A549 treated with ZK216348 at 1 μM for 4 hours (cell line): Measurements from ENCODE around the gene CCDC117. TPM values are rescaled to one million over a fixed set of nuclear protein-coding genes. Genes with fewer than 3 reads are reported as not detected.

Source experiments
- total RNA-seq: library from RNA; stranded (reverse); fragments of 200-300 nt; extraction: Qiagen RNA extraction; gene quantifications from 5 replicates; pipeline ENCODE4 v1.2.3, GENCODE V29; 2022; ENCODE audit warnings: low read depth

The CCDC117 gene
- total RNA-seq, result 6.5 to 12.4 TPM (median 11.0 TPM) in 5 replicates

DNA sequence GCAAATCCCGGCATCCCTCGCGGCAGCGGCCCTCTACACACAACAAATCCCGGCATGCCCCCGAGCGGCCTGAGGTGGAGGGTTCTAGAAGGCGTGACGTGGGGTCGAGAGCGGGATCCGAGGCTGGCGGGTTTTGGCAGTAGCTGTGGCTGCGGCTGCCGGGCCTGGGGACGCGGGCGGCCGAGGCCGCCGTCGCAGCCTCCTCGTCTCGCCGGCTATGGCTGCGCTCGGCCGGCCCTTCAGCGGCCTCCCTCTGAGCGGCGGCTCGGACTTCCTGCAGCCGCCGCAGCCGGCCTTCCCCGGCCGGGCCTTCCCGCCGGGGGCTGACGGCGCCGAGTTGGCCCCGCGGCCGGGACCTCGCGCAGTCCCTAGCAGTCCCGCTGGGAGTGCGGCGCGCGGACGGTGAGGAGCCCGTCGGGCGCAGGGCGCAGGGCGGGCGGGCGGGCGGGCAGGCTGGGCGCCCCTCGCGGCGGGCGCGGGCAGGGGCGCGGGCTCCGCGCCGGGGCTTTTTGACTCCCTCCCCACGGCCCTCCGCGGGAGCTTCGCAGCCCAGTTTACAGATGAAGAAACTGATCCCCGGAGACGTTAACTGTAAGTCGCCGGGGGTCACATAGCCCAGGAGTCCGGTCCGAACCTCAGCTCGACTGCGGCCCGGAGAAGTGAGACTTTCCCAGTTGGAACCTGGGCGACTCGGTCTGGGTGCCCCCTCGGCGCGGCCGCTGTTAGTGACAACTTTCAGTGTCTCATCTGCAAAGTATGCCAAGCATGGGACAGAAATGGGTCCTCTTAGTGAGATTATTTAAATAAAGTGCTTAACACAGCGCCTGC, at the start of gene CCDC117:
Gene CCDC117 (plus strand): TSS at position 63 of the 828 bp plus-strand sequence. CDS start 155 bp downstream, at position 218.

DNA sequence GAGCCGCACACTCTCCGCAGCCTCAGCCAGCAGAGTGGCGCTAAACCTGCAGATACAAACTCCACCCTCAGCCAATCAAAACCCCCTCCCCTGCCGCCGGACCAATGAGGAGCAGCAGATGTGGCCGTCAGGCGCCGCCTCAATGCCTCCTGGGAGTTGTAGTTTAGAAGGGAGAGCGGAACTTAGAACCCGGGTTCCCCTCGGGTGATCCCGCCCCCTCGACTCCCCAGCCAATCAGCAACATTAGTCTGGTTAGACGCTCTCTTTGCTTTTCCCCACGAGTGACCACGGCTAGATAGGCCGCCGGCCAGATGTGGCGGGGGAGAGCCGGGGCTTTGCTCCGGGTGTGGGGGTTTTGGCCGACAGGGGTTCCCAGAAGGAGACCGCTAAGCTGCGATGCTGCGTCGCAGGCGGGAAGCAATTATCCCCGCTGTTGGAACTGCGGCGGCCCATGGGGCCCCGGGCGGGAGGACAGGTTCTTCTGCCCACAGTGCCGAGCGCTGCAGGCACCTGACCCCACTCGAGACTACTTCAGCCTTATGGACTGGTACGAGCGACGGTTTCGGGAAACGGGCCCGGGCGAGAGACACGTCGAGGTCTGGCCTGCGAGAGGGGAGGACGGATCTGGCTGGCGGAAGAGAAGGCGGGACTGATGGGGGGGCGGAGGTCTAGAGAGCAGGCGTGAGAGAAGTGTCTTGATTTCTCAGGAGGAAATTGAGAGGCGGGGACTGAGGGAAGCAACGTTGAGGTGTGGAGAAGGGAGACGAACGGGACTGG, 30.5 kb upstream of the CCDC117 start, which contains the start of the genes CHEK2 and HSCB:
Gene CHEK2 (minus strand): TSS at position 36 of the 777 bp plus-strand sequence. CDS start 7,099 bp downstream, outside the sequence.
Gene HSCB (plus strand): TSS at position 255 of the 777 bp plus-strand sequence. CDS start 57 bp downstream, at position 312.

GRCh38 chr22:28800308-28801041, 28.0 kb downstream of the CCDC117 start, which contains the start of gene XBP1:
TSS of gene XBP1 (minus strand) at chr22:28800569.

Other genes starting within 250 kb of the CCDC117 start
- 2.5 to 3.8 TPM (median 3.5 TPM) in 5 replicates for gene TTC28, start 92.9 kb upstream of the CCDC117 start, total RNA-seq
- 8.6 to 10.6 TPM (median 9.7 TPM) in 5 replicates for gene CHEK2, start 30.9 kb upstream of the CCDC117 start, total RNA-seq
- 9.2 to 12.3 TPM (median 11.4 TPM) in 5 replicates for gene HSCB, start 30.7 kb upstream of the CCDC117 start, total RNA-seq
- gene XBP1, start 27.9 kb downstream of the CCDC117 start, total RNA-seq, result 48.3 to 59.7 TPM (median 54.0 TPM) in 5 replicates
- 4.2 to 8.0 TPM (median 7.1 TPM) in 5 replicates for gene ZNRF3, start 110.9 kb downstream of the CCDC117 start, total RNA-seq